ENCODE data around the gene GSDME.

The GSDME gene

GRCh38 chr7:24701261-24702235 is 55.7 kb downstream of the GSDME start:
- Histone ChIP-seq H3K4me1 (ENCODE audit: low read length) (no peaks in the 10 kb centered on the region), H3K9ac (ENCODE audit: low read length) (no peak overlapping the region), H4K20me1 (ENCODE audit: insufficient read depth, low read length) (no peaks in the 10 kb centered on the region), H3K4me3 (ENCODE audit: low read length) (no peak overlapping the region), H3K36me3 (replicated peaks; ENCODE audit: insufficient read depth, low read length) (no peaks in the 10 kb centered on the region), H3K4me2 (ENCODE audit: low read depth, low read length) (no peak overlapping the region), H3K79me2 (ENCODE audit: low read length) (no peaks in the 10 kb centered on the region), H3K27ac (ENCODE audit: low read length) (no peak overlapping the region), H3K9me3 (replicated peaks; ENCODE audit: insufficient read depth, low read length) (no peaks in the 10 kb centered on the region), H3F3A (ENCODE audit: insufficient read depth, low read length) (no peaks in the 10 kb centered on the region), H3K9me2 (replicated peaks; ENCODE audit: insufficient read depth, low read length) (no peaks in the 10 kb centered on the region), H2AFZ (ENCODE audit: low read length) (no peak overlapping the region), H3K27me3 (replicated peaks; ENCODE audit: insufficient read depth, low read length) (no peaks in the 10 kb centered on the region)
- TF ChIP-seq CTCF (IDR thresholded peaks at IDR 0.05; ENCODE audit: low read length) (no peak), EZH2phosphoT487 (IDR thresholded peaks at IDR 0.05; ENCODE audit: low read length) (no peak), EZH2 (optimal IDR thresholded peaks at IDR 0.05; ENCODE audit: low read depth, low read length) (no peak)
- no peak for DNase-seq

- Histone ChIP-seq H3K9me2 (replicated peaks; ENCODE audit: insufficient read depth, low read length) (no peaks in the 10 kb centered on the region), H3K36me3 (replicated peaks; ENCODE audit: insufficient read depth, low read length) (no peaks in the 10 kb centered on the region), H3K4me3 (ENCODE audit: low read length) (no peak overlapping the region), H4K20me1 (ENCODE audit: insufficient read depth, low read length) (no peaks in the 10 kb centered on the region), H3K9ac (ENCODE audit: low read length) (no peak overlapping the region), H3K79me2 (ENCODE audit: low read length) (no peaks in the 10 kb centered on the region), H2AFZ (ENCODE audit: low read length) (no peak overlapping the region), H3F3A (ENCODE audit: insufficient read depth, low read length) (no peaks in the 10 kb centered on the region), H3K4me2 (ENCODE audit: low read depth, low read length) (no peak overlapping the region), H3K27ac (ENCODE audit: low read length) (no peak overlapping the region), H3K4me1 (ENCODE audit: low read length) (no peaks in the 10 kb centered on the region), H3K27me3 (replicated peaks; ENCODE audit: insufficient read depth, low read length) (no peaks in the 10 kb centered on the region), H3K9me3 (replicated peaks; ENCODE audit: insufficient read depth, low read length) (no peaks in the 10 kb centered on the region)
- TF ChIP-seq CTCF (IDR thresholded peaks at IDR 0.05; ENCODE audit: low read length) = no peak
- no peak for TF ChIP-seq EZH2phosphoT487 (IDR thresholded peaks at IDR 0.05; ENCODE audit: low read length)
- TF ChIP-seq EZH2 (optimal IDR thresholded peaks at IDR 0.05; ENCODE audit: low read depth, low read length) = no peak
- DNase-seq = no peak
Observed at GRCh38 chr7:24700521-24701260, 56.6 kb downstream of the GSDME start.

GRCh38 chr7:24698531-24699266 is 58.6 kb downstream of the GSDME start:
- H3K79me2 ChIP-seq (ENCODE audit: low read length) = no peaks in the 10 kb centered on the region
- no peak overlapping the region for H2AFZ ChIP-seq (ENCODE audit: low read length)
- DNase-seq = no peak
- H3K9me3 ChIP-seq (replicated peaks; ENCODE audit: insufficient read depth, low read length) = no peaks in the 10 kb centered on the region
- no peak overlapping the region for H3K4me3 ChIP-seq (ENCODE audit: low read length)
- H3K27me3 ChIP-seq (replicated peaks; ENCODE audit: insufficient read depth, low read length) = no peaks in the 10 kb centered on the region
- H3F3A ChIP-seq (ENCODE audit: insufficient read depth, low read length) = no peaks in the 10 kb centered on the region
- no peaks in the 10 kb centered on the region for H3K4me1 ChIP-seq (ENCODE audit: low read length)
- H3K9me2 ChIP-seq (replicated peaks; ENCODE audit: insufficient read depth, low read length) = no peaks in the 10 kb centered on the region
- H3K4me2 ChIP-seq (ENCODE audit: low read depth, low read length) = no peak overlapping the region
- H3K36me3 ChIP-seq (replicated peaks; ENCODE audit: insufficient read depth, low read length) = no peaks in the 10 kb centered on the region
- no peaks in the 10 kb centered on the region for H4K20me1 ChIP-seq (ENCODE audit: insufficient read depth, low read length)
- no peak overlapping the region for H3K9ac ChIP-seq (ENCODE audit: low read length)
- TF ChIP-seq CTCF (IDR thresholded peaks at IDR 0.05; ENCODE audit: low read length) = no peak
- no peak for TF ChIP-seq EZH2phosphoT487 (IDR thresholded peaks at IDR 0.05; ENCODE audit: low read length)
- no peak for TF ChIP-seq EZH2 (optimal IDR thresholded peaks at IDR 0.05; ENCODE audit: low read depth, low read length)
- H3K27ac ChIP-seq (ENCODE audit: low read length) = no peak overlapping the region

Measured in MM.1S (cell line).